ENCODE measurements around the gene BICRA. TPM values are rescaled to one million over a fixed set of nuclear protein-coding genes. Genes with fewer than 3 reads are reported as not detected.

Gene BICRA
- total RNA-seq, 2 experiments from 2014 or later = 4.4 to 16.0 TPM

DNA sequence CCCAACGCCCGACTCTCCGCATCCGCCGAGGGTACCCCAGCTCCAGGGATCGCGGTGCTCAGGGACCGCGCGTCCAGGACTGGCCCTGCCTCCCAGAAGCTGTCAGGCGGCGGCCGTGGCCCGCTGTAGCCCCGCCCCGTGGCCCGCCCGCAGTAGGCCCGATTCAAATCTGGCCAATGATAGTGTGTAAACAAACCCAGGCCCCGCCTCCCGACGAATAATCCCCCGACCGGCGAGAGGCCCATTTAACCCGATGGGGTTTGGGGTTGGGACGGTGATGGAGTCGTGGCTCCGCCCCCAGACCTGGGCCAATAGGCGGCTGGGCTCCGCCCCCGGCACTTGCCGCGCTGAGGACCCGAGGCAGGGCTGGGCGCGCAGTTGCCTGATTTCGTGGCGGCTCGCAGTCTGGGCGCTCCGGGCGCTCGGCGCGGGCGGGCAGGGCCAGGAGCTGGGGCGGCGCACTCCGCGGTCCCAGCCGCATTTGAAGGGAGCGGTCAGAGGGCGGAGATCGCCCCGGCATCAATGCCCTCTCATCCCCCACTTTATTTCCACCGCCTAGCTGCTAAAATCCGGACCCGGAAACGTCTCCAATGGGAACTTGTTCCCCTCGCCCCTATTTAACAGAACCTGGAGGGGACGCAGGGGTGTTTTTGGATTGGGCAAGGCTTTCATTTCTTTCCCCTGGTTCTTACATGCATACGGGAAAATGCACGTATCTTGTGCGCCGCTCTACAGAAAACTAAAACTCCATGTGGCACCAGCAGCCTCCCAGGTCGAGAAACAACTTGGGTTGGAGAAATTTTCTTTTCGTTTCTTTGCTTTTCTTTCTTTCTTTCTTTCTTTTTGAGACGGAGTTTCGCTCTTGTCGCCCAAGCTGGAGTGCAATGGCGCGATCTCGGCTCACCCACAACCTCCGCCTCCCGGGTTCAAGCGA, 8.4 kb upstream of the BICRA start:
- BruUV-seq (replicated peaks) = TSS peak; percentile 97

DNA sequence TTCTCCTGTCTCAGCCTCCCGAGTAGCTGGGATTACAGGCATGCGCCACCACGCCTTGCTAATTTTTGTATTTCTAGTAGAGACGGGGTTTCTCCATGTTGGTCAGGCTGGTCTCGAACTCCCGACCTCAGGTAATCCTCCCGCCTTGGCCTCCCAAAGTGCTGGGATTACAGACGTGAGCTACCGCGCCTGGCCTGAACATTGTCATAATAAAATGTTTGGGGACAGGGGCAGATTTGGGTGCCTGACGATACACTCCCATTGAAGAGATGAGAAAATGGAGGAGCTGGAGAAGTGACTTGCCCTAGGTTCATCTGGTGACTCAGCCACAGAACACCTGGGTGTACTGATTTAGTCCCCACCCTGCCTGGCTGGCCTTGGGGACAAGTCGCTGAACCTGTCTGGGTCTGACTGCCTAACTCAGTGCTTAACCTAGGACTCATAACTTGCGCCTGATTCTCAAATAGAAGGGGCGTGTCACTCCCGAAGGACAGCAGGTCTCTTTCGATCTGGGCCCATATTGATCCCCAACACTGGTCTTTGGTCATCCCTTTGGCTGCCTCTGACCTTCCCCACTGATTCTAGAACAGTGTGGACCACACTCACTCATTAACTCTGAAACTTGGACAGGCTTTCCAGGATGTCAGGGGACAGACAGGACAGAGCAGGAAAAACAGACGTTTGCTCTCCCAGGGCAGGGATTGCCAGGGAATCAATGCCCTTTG, 7.6 kb upstream of the BICRA start:
- intact Hi-C loops (cut with micrococcal nuclease; ENCODE audit: unreplicated experiment) = loop anchor here (2.0 to 10.0 kb wide), 2 partner anchors 25 to 117 kb away; partner anchors contain the start of gene KPTN
- peak; percentile 36 for DNase-seq (ENCODE audit: low spot score)
- ChIA-PET CTCF (ENCODE audit: unreplicated experiment) (no interaction called here), POLR2A (interaction anchor here (0.6 to 1.3 kb wide), 3 partner anchors 9 to 54 kb away, joined by 3 to 5 read pairs (median 4); no protein-coding TSS in a partner anchor)
- no peaks in the 10 kb centered on the region for H4K20me1 ChIP-seq (ENCODE audit: insufficient read depth, low read length)
- H3K36me3 ChIP-seq (ENCODE audit: insufficient read depth, low read length) = no peaks in the 10 kb centered on the region
- no peaks in the 10 kb centered on the region for H3K9me2 ChIP-seq (ENCODE audit: insufficient read depth, low read length)
- H3K4me1 ChIP-seq (ENCODE audit: insufficient read depth, low read length, poor library complexity, severe bottlenecking) = peaks cover 28% of the 10 kb centered on the region
- BruUV-seq (replicated peaks) = no TSS peak
- no peaks in the 10 kb centered on the region; the same call in 1 of the 2 replicates for H3K79me2 ChIP-seq (ENCODE audit: insufficient read depth, low read depth, low read length)
- H3K4me2 ChIP-seq (ENCODE audit: low read length) = peak overlapping the region; percentile 74
- H2AFZ ChIP-seq (ENCODE audit: low read length) = no peak overlapping the region
- peak overlapping the region; percentile 57 for H3K27ac ChIP-seq (ENCODE audit: low read depth, low read length, poor library complexity, severe bottlenecking)
- H3K4me3 ChIP-seq (ENCODE audit: low read depth, low read length, poor library complexity, severe bottlenecking) = peak overlapping the region; percentile 72
- TF ChIP-seq, protein P1, sequence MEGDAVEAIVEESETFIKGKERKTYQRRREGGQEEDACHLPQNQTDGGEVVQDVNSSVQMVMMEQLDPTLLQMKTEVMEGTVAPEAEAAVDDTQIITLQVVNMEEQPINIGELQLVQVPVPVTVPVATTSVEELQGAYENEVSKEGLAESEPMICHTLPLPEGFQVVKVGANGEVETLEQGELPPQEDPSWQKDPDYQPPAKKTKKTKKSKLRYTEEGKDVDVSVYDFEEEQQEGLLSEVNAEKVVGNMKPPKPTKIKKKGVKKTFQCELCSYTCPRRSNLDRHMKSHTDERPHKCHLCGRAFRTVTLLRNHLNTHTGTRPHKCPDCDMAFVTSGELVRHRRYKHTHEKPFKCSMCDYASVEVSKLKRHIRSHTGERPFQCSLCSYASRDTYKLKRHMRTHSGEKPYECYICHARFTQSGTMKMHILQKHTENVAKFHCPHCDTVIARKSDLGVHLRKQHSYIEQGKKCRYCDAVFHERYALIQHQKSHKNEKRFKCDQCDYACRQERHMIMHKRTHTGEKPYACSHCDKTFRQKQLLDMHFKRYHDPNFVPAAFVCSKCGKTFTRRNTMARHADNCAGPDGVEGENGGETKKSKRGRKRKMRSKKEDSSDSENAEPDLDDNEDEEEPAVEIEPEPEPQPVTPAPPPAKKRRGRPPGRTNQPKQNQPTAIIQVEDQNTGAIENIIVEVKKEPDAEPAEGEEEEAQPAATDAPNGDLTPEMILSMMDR (conservative IDR thresholded peaks at IDR 0.05; ENCODE audit: low read length) = no peak
- no peak for TF ChIP-seq EZH2phosphoT487 (IDR thresholded peaks at IDR 0.05; ENCODE audit: borderline replicate concordance, low read depth, low read length)
- H3K9me3 ChIP-seq (ENCODE audit: low read length) = no peaks in the 10 kb centered on the region

More for the DNA sequence above, 8.4 kb upstream of the BICRA start:
- H3K4me3 ChIP-seq (ENCODE audit: low read depth, low read length, poor library complexity, severe bottlenecking) = peak overlapping the region; percentile 72
- H4K20me1 ChIP-seq (ENCODE audit: insufficient read depth, low read length) = no peaks in the 10 kb centered on the region
- no peaks in the 10 kb centered on the region for H3K9me2 ChIP-seq (ENCODE audit: insufficient read depth, low read length)
- no peak for TF ChIP-seq EZH2phosphoT487 (IDR thresholded peaks at IDR 0.05; ENCODE audit: borderline replicate concordance, low read depth, low read length)
- TF ChIP-seq, protein P1 (conservative IDR thresholded peaks at IDR 0.05; ENCODE audit: low read length) = no peak
- H2AFZ ChIP-seq (ENCODE audit: low read length) = 0 out of 2 replicates have a peak overlapping the region, but pooled peaks have one; percentile 12
- no peaks in the 10 kb centered on the region; the same call in 1 of the 2 replicates for H3K79me2 ChIP-seq (ENCODE audit: insufficient read depth, low read depth, low read length)
- DNase-seq (ENCODE audit: low spot score) = peak; percentile 100
- peaks cover 28% of the 10 kb centered on the region for H3K4me1 ChIP-seq (ENCODE audit: insufficient read depth, low read length, poor library complexity, severe bottlenecking)
- ChIA-PET CTCF (ENCODE audit: unreplicated experiment) (no interaction called here), POLR2A (interaction anchor here (0.6 to 1.4 kb wide), 9 partner anchors 10 to 117 kb away, joined by 3 to 5 read pairs (median 3); no protein-coding TSS in a partner anchor)
- H3K36me3 ChIP-seq (ENCODE audit: insufficient read depth, low read length) = no peaks in the 10 kb centered on the region
- intact Hi-C loops (cut with micrococcal nuclease; ENCODE audit: unreplicated experiment) = loop anchor here (1.0 to 10.0 kb wide), 4 partner anchors 9 to 116 kb away; partner anchors contain the start of genes BICRA, KPTN and NAPA
- peak overlapping the region; percentile 74 for H3K4me2 ChIP-seq (ENCODE audit: low read length)
- no peaks in the 10 kb centered on the region for H3K9me3 ChIP-seq (ENCODE audit: low read length)
- peak overlapping the region; percentile 59 for H3K27ac ChIP-seq (ENCODE audit: low read depth, low read length, poor library complexity, severe bottlenecking)
